GM19240 (cell line): ENCODE results near the gene AOPEP.

Experiments used
- DNase-seq: peaks from one replicate; pipeline ENCODE4 v3.0.0; 2011; ENCODE audit warnings: low spot score; ENCODE audit not compliant: insufficient read length

The AOPEP gene

GRCh38 chr9:94714494-94714893 lies 12.0 kb upstream of the AOPEP start:
- DNase-seq, result no peak

GRCh38 chr9:94717761-94718160 lies 8.7 kb upstream of the AOPEP start:
- no peak for DNase-seq

GRCh38 chr9:94718936-94719335 lies 7.6 kb upstream of the AOPEP start:
- DNase-seq, result no peak

GRCh38 chr9:94719878-94720277 lies 6.6 kb upstream of the AOPEP start:
- no peak for DNase-seq

GRCh38 chr9:94720846-94721549 lies 5.5 kb upstream of the AOPEP start:
- DNase-seq, result no peak

- DNase-seq, result no peak
Observed at GRCh38 chr9:94721754-94722153, 4.7 kb upstream of the AOPEP start.

- no peak for DNase-seq
Observed at GRCh38 chr9:94725293-94725692, 1.2 kb upstream of the AOPEP start.

- no peak for DNase-seq
Observed at GRCh38 chr9:94728719-94729118, 2.2 kb downstream of the AOPEP start.

- no peak for DNase-seq
Observed at GRCh38 chr9:94729199-94729598, 2.7 kb downstream of the AOPEP start.

GRCh38 chr9:94734054-94734754 lies 7.7 kb downstream of the AOPEP start:
- DNase-seq, result no peak

- no peak for DNase-seq
Observed at GRCh38 chr9:94736759-94737158, 10.3 kb downstream of the AOPEP start.

GRCh38 chr9:94740145-94740840 lies 13.8 kb downstream of the AOPEP start:
- no peak for DNase-seq

GRCh38 chr9:94741866-94742265 lies 15.4 kb downstream of the AOPEP start:
- DNase-seq, result no peak

- no peak for DNase-seq
Observed at GRCh38 chr9:94743035-94743954, 16.8 kb downstream of the AOPEP start.

- no peak for DNase-seq
Observed at GRCh38 chr9:94745806-94746540, 19.5 kb downstream of the AOPEP start.

GRCh38 chr9:94746541-94747370 lies 20.3 kb downstream of the AOPEP start:
- no peak for DNase-seq

- DNase-seq, result no peak
Observed at GRCh38 chr9:94754976-94755475, 28.5 kb downstream of the AOPEP start.

- no peak for DNase-seq
Observed at GRCh38 chr9:94757158-94757557, 30.7 kb downstream of the AOPEP start.

- DNase-seq, result no peak
Observed at GRCh38 chr9:94758031-94758430, 31.5 kb downstream of the AOPEP start.

GRCh38 chr9:94758880-94759279 lies 32.4 kb downstream of the AOPEP start:
- no peak for DNase-seq
